ENCODE measurements around the gene KDM4C.
A peak's percentile ranks its signal among the peaks of the same experiment; 100 is the strongest.

Gene KDM4C

GRCh38 chr9:7192266-7192665 lies 434.5 kb downstream of the KDM4C start:
- TF ChIP-seq CTCF (IDR thresholded peaks at IDR 0.05): no peak
- peaks cover 28% of the 10 kb centered on the region for H3K9me3 Mint-ChIP-seq
- peak overlapping the region; percentile 53 for H3K27ac Mint-ChIP-seq
- no peak overlapping the region for H3K4me3 Mint-ChIP-seq
- peaks cover 17% of the 10 kb centered on the region for H3K4me1 Mint-ChIP-seq
- no peak for DNase-seq
- H3K27me3 Mint-ChIP-seq (ENCODE audit: low read depth, poor library complexity): peaks cover 2% of the 10 kb centered on the region
- H3K36me3 Mint-ChIP-seq (ENCODE audit: low read depth): peaks cover 19% of the 10 kb centered on the region

GRCh38 chr9:7195526-7195925 lies 437.8 kb downstream of the KDM4C start:
- Mint-ChIP-seq H3K4me3 (no peak overlapping the region), H3K4me1 (peaks cover 19% of the 10 kb centered on the region), H3K27me3 (ENCODE audit: low read depth, poor library complexity) (peaks cover 2% of the 10 kb centered on the region), H3K27ac (no peak overlapping the region), H3K36me3 (ENCODE audit: low read depth) (peaks cover 5% of the 10 kb centered on the region), H3K9me3 (peaks cover 5% of the 10 kb centered on the region)
- no peak for TF ChIP-seq CTCF (IDR thresholded peaks at IDR 0.05)
- DNase-seq: no peak

GRCh38 chr9:7196467-7196866 lies 438.7 kb downstream of the KDM4C start:
- no peak overlapping the region for H3K4me3 Mint-ChIP-seq
- no peaks in the 10 kb centered on the region for H3K9me3 Mint-ChIP-seq
- no peaks in the 10 kb centered on the region for H3K36me3 Mint-ChIP-seq (ENCODE audit: low read depth)

GRCh38 chr9:7201196-7201595 lies 443.4 kb downstream of the KDM4C start:
- no peak for TF ChIP-seq CTCF (IDR thresholded peaks at IDR 0.05)
- no peak overlapping the region for H3K27ac Mint-ChIP-seq
- no peak for DNase-seq
- H3K9me3 Mint-ChIP-seq: peaks cover 4% of the 10 kb centered on the region
- no peak overlapping the region for H3K4me3 Mint-ChIP-seq
- H3K27me3 Mint-ChIP-seq (ENCODE audit: low read depth, poor library complexity): no peaks in the 10 kb centered on the region
- H3K4me1 Mint-ChIP-seq: peaks cover 17% of the 10 kb centered on the region
- H3K36me3 Mint-ChIP-seq (ENCODE audit: low read depth): no peaks in the 10 kb centered on the region

More at GRCh38 chr9:7196467-7196866, 438.7 kb downstream of the KDM4C start:
- Mint-ChIP-seq H3K27me3 (ENCODE audit: low read depth, poor library complexity) (peaks cover 2% of the 10 kb centered on the region), H3K27ac (no peak overlapping the region), H3K4me1 (peaks cover 18% of the 10 kb centered on the region)
- DNase-seq: no peak
- no peak for TF ChIP-seq CTCF (IDR thresholded peaks at IDR 0.05)

GRCh38 chr9:7205806-7206205 lies 448.0 kb downstream of the KDM4C start:
- Mint-ChIP-seq H3K4me3 (no peak overlapping the region), H3K4me1 (peaks cover 26% of the 10 kb centered on the region), H3K36me3 (ENCODE audit: low read depth) (no peaks in the 10 kb centered on the region), H3K9me3 (peaks cover 4% of the 10 kb centered on the region), H3K27ac (no peak overlapping the region), H3K27me3 (ENCODE audit: low read depth, poor library complexity) (no peaks in the 10 kb centered on the region)
- TF ChIP-seq CTCF (IDR thresholded peaks at IDR 0.05): no peak
- DNase-seq: no peak

- Mint-ChIP-seq H3K36me3 (ENCODE audit: low read depth) (no peaks in the 10 kb centered on the region), H3K27me3 (ENCODE audit: low read depth, poor library complexity) (no peaks in the 10 kb centered on the region), H3K4me1 (peaks cover 30% of the 10 kb centered on the region), H3K4me3 (no peak overlapping the region), H3K27ac (no peak overlapping the region), H3K9me3 (peaks cover 4% of the 10 kb centered on the region)
- DNase-seq: no peak
- TF ChIP-seq CTCF (IDR thresholded peaks at IDR 0.05): no peak
Measured at GRCh38 chr9:7206221-7206758, 448.5 kb downstream of the KDM4C start.

All from nephron progenitor cell (in vitro differentiated cells).